Esophagus squamous epithelium (tissue), 5 donors: ENCODE data around the gene CACNA1H. TPM values are rescaled to one million over a fixed set of nuclear protein-coding genes. Genes with fewer than 3 reads are reported as not detected.

ENCODE experiments used
- DNase-seq: peaks from one replicate; lab custom pipeline; 2025; lab: John Stamatoyannopoulos, UW
- H3K27ac ChIP-seq, 4 donors: fragments of 200-600 bp; sonication (generic); one replicate each; pipeline ENCODE4 v1.5.1; 2016 to 2019; ENCODE audit warnings: mild to moderate bottlenecking in 1 of 4
- H3K27me3 ChIP-seq, 4 donors: fragments of 200-600 bp; sonication (generic); 1 replicate in 3 of 4; 2 replicates in 1 of 4; pipeline versions ENCODE4 v1.5.1 to v1.6.0; 2017 to 2021; ENCODE audit warnings: antibody characterized with exemption in 1 of 4
- H3K36me3 ChIP-seq, 3 donors: fragments of 200-600 bp; sonication (generic); one replicate each; pipeline ENCODE4 v1.5.1; 2016 to 2019
- H3K4me1 ChIP-seq, 3 donors: fragments of 200-600 bp; sonication (generic); one replicate each; pipeline ENCODE4 v1.5.1; 2017 to 2019
- H3K4me3 ChIP-seq, 4 donors: fragments of 200-600 bp; sonication (generic); 1 replicate in 3 of 4; 2 replicates in 1 of 4; pipeline ENCODE4 v1.5.1; 2016 to 2019; ENCODE audit warnings: mild to moderate bottlenecking in 2 of 4, moderate library complexity in 1 of 4
- H3K9me3 ChIP-seq, 3 donors: fragments of 200-600 bp; sonication (generic); one replicate each; pipeline ENCODE4 v1.5.1; 2016 to 2019
- POLR2A ChIP-seq, 4 donors: fragments of 450-650 bp; IDR thresholded peaks; one replicate each; pipeline ENCODE4 v1.6.1; 2017; ENCODE audit warnings: antibody characterized with exemption in 4 of 4, mild to moderate bottlenecking in 4 of 4, moderate library complexity in 3 of 4
- WGBS, 2 donors: methylation state at CpG; one replicate each; pipeline ENCODE4 v1.1.5; 2018; 5-methylcytosine and 5-hydroxymethylcytosine counted together
- intact Hi-C: fragments of 100-400 bp; cut with DNase I; formaldehyde crosslinking; loops from one replicate; pipeline ENCODE4 v1.15.0; 2022
- total RNA-seq, 4 donors: library from RNA; depleted of rRNA; stranded (reverse); fragments of >200 nt; gene quantifications; one replicate each; pipeline ENCODE4 v1.1.0, GENCODE V29; 2016
- TF ChIP-seq, protein P1 (sequence below), 6 experiments: fragments of 450-650 bp in 4 of 6; fragments of 200-600 bp in 2 of 6; sonication (generic) in 2 of 6; IDR thresholded peaks; one replicate each; pipeline ENCODE4 v1.5.1; 2016 to 2019; ENCODE audit warnings: antibody characterized with exemption in 6 of 6, mild to moderate bottlenecking in 4 of 6, moderate library complexity in 4 of 6
- donor health status: DM: yes; HTN: yes; CAD: no.

Gene CACNA1H
- total RNA-seq, 4 donors from 2014 or later, result 1.7 to 14.7 (median 5.6) TPM

DNA sequence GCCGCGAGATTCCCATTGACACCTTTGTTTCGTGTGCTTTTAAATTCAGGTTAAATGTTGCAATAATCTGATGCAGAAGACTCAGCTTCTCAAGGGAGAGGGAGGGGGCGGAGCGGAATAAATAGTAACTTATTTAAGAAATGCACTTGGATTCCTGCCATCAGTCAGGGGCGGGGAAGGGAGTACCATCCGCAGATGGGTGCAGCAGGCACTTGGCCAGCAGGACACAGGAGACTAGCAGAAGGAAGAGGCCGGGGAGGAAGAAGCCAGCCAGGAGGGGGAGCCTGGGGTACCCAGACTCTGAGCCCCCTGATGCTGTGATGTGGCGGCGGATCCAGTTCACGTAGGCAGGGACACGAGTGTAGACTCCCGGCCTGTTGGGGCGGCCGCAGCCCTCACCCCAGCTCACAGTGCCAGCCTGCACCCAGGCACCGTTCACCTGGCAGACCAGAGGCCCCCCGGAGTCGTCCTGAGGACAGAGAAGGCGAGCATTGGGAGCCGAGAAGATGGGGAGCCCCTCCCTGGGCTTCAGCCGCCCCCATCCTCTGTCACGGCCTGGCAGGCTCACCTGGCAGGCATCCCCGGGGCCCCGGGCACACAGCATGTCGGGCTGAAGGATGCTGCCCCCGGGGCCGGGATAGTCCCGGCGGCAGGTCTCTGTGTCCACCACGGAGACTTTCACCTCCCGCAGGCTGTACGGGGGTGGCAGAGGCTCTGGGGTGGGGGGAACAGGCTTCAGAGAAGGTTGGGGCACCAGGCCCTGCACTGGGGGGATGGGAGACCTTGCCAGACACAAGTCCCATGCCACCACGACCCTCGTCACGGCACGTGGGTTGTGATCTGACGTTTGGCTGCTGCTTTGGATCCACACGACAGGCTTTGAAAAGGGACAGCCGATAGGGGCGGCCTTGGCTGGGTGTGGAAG lies 69.0 kb downstream of the CACNA1H start:
- WGBS, 2 donors, result 65 to 69% methylated on average over 8 to 15 of the region's 40 CpGs
- Histone ChIP-seq H3K27me3 (peaks cover 0 to 22% (median 0%) of the 10 kb centered on the region in 4 donors), H3K27ac (no peak overlapping the region), H3K36me3 (peaks cover 0 to 13% (median 0%) of the 10 kb centered on the region in 3 donors), H3K9me3 (no peaks in the 10 kb centered on the region), H3K4me3 (no peak overlapping the region), H3K4me1 (no peaks in the 10 kb centered on the region)
- TF ChIP-seq, protein P1, sequence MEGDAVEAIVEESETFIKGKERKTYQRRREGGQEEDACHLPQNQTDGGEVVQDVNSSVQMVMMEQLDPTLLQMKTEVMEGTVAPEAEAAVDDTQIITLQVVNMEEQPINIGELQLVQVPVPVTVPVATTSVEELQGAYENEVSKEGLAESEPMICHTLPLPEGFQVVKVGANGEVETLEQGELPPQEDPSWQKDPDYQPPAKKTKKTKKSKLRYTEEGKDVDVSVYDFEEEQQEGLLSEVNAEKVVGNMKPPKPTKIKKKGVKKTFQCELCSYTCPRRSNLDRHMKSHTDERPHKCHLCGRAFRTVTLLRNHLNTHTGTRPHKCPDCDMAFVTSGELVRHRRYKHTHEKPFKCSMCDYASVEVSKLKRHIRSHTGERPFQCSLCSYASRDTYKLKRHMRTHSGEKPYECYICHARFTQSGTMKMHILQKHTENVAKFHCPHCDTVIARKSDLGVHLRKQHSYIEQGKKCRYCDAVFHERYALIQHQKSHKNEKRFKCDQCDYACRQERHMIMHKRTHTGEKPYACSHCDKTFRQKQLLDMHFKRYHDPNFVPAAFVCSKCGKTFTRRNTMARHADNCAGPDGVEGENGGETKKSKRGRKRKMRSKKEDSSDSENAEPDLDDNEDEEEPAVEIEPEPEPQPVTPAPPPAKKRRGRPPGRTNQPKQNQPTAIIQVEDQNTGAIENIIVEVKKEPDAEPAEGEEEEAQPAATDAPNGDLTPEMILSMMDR (IDR thresholded peaks at IDR 0.05), result no peak
- TF ChIP-seq POLR2A (IDR thresholded peaks at IDR 0.05), result no peak
- intact Hi-C loops, result no loop called here
- DNase-seq, result no peak

DNA sequence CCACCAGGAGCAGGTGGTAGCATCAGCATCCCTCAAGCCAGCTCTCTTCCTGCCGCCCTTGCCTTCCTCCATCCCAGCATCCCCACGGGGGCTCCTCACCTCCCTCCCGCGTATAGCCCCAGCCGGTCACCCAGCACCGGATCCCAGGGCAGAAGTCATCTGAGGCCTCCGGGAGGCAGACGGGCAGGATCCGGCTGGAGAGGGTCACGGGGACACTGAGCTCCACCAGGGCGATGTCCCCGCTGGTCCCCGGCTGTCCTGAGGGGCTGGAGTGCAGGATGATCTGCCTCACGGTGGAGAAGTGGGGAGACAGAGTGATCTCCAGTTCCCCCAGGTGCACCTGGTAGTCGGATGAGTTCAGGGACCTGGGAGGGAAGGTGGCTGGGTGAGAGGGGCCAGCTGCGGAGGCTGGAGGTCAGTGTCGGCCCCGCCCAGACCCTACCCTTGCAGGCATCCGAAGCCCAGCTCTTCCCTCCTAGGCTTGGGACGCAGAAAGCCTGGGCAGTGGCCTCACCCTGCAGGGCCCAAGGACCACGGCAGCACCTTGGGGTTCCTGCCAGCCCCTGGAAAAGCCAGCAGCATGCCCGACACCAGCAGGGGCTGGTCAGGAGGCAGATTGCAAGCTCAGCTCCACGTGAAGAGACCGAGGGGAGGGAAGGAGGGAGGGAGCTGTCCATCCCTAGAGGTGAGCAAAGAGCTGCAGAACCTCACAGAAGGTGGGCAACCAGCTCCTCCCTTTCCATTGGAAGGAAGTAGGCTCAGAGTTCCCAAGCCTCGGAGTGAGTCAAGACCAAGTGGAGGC lies 69.8 kb downstream of the CACNA1H start:
- peak in 1 of 4 donors; percentile 22 for TF ChIP-seq POLR2A (IDR thresholded peaks at IDR 0.05)
- TF ChIP-seq, protein P1 (IDR thresholded peaks at IDR 0.05), result no peak
- no peak for DNase-seq
- H3K27me3 ChIP-seq, result peaks cover 0 to 19% (median 0%) of the 10 kb centered on the region in 4 donors

DNA sequence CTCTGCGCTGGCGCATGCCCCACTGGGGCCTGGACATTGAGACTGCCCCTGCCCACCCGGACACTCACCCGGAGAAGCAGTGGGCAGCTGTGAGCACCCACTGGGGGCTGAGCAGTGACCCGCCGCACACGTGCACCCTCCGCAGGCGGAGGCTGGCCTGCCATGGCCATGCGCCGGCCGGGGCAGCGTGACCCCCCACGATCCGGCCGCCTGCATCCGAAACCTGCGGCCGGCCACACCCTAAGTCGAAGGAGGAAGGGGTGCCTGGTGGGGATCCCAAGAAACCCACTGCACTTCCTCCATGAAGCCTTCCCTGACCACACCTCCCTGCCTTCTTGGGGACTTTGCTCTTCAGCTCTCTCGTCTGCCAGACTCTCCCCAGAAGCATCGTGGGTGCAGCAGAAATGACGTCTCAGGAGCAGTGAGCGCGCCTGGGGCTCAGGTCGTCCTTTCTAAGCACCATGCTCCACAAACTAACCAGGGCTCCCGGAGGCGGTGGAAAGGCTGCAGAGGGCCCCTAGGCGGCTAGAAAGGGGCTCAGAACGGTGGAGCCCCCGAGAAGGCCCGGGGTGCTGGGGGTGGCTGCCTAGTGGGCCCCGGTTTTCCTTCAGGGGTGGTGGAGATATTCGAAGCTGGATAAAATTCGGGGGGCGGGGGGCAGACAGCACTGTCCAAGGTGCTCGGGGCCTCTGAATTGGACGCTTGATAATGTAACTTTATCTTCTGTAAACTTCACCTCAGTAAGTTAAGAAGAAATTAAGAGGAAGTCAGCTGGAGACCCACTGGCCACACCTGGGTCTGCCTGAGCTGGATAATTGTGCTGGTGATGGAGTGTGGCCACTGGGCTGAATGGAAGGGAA lies 70.7 kb downstream of the CACNA1H start:
- no peak for DNase-seq
- Histone ChIP-seq H3K36me3 (no peaks in the 10 kb centered on the region), H3K27ac (no peak overlapping the region), H3K27me3 (peaks cover 0 to 15% (median 0%) of the 10 kb centered on the region in 4 donors), H3K4me1 (no peaks in the 10 kb centered on the region), H3K9me3 (no peaks in the 10 kb centered on the region), H3K4me3 (no peak overlapping the region)
- 82 to 83% methylated on average over 9 to 26 of the region's 38 CpGs for WGBS, 2 donors
- no peak for TF ChIP-seq POLR2A (IDR thresholded peaks at IDR 0.05)
- TF ChIP-seq, protein P1 (IDR thresholded peaks at IDR 0.05), result no peak
- intact Hi-C loops, result no loop called here

More for the DNA sequence above, 69.8 kb downstream of the CACNA1H start:
- no peaks in the 10 kb centered on the region for H3K4me1 ChIP-seq
- H3K4me3 ChIP-seq, result no peak overlapping the region
- H3K9me3 ChIP-seq, result no peaks in the 10 kb centered on the region
- 60 to 64% methylated on average over 2 to 17 of the region's 25 CpGs for WGBS, 2 donors
- no peak overlapping the region for H3K27ac ChIP-seq
- intact Hi-C loops, result no loop called here
- peaks cover 0 to 6% (median 0%) of the 10 kb centered on the region in 3 donors for H3K36me3 ChIP-seq

DNA sequence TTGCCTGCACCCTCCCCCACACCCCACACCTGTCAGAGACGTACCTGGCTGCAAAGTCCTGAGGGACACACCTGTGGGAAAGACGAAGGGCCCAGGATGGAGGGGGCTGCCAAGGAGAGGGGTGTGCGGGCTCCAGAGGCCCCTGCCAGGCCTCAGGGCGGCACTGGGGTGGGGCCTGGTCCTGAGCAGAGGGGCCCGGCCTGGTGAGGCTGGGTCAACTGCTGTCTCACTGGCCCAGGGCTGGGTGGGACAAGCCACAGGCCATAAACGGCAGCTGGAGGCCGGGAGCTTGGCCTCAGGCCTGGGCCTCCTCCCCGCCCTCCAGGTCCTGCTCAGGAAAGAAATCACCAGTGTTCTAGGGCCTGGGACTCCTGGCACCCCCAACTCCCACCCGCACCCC lies 71.7 kb downstream of the CACNA1H start:
- no peaks in the 10 kb centered on the region for H3K36me3 ChIP-seq
- H3K4me1 ChIP-seq, result no peaks in the 10 kb centered on the region
- 23 to 30% methylated on average over 2 of the region's 9 CpGs for WGBS, 2 donors
- no peaks in the 10 kb centered on the region for H3K9me3 ChIP-seq
- intact Hi-C loops, result no loop called here
- DNase-seq, result no peak
- H3K27ac ChIP-seq, result no peak overlapping the region
- peaks cover 0 to 15% (median 0%) of the 10 kb centered on the region in 4 donors for H3K27me3 ChIP-seq
- H3K4me3 ChIP-seq, result no peak overlapping the region
- no peak for TF ChIP-seq POLR2A (IDR thresholded peaks at IDR 0.05)
- TF ChIP-seq, protein P1 (IDR thresholded peaks at IDR 0.05), result no peak
